G401 (cell line): ENCODE data around the gene SPG21. TPM values are rescaled to one million over a fixed set of nuclear protein-coding genes. Genes with fewer than 3 reads are reported as not detected.

ENCODE experiments used
- total RNA-seq: library from RNA; depleted of rRNA; stranded (reverse); fragments of >200 nt; shearing (Covaris generic); gene quantifications from 2 replicates; pipeline ENCODE4 v1.2.3, GENCODE V29; 2014; rRNA removed

SPG21 gene
- total RNA-seq, 1 experiment from 2014 or later = 115 TPM

Other genes with a start within 250 kb of the SPG21 start
- 0.12 and 0.27 TPM in 2 replicates for gene RBPMS2, start 214.3 kb downstream of the SPG21 start, total RNA-seq
- gene PIF1, start 164.3 kb downstream of the SPG21 start, total RNA-seq = 23.0 and 37.9 TPM in 2 replicates
- gene PLEKHO2, start 148.0 kb downstream of the SPG21 start, total RNA-seq = 16.1 and 17.4 TPM in 2 replicates
- 0.92 and 0.95 TPM in 2 replicates for gene ANKDD1A, start 78.0 kb downstream of the SPG21 start, total RNA-seq
- 34.2 and 99.1 TPM in 2 replicates for gene MTFMT, start 39.7 kb upstream of the SPG21 start, total RNA-seq
- gene SLC51B, start 55.5 kb upstream of the SPG21 start, total RNA-seq = not detected in 2 replicates
- not detected in 2 replicates for gene RASL12, start 78.1 kb upstream of the SPG21 start, total RNA-seq
- gene KBTBD13, start 86.8 kb upstream of the SPG21 start, total RNA-seq = 0.37 TPM in 1 of 2 replicates, not detected in the other
- 0.24 and 0.25 TPM in 2 replicates for gene UBAP1L, start 125.3 kb upstream of the SPG21 start, total RNA-seq
- 29.5 and 32.9 TPM in 2 replicates for gene PDCD7, start 143.9 kb upstream of the SPG21 start, total RNA-seq
- 29.8 and 34.3 TPM in 2 replicates for gene CLPX, start 195.4 kb upstream of the SPG21 start, total RNA-seq
- gene CILP, start 221.6 kb upstream of the SPG21 start, total RNA-seq = not detected in 2 replicates